DOHH2 (cell line): Measurements from ENCODE around the gene TTC7B.

Source experiments
- H3F3A ChIP-seq: fragments of 200-600 bp; sonication (generic), shearing (Covaris generic); 2 replicates; pipeline ENCODE4 v1.6.0; 2016; ENCODE audit warnings: antibody characterized with exemption, mild to moderate bottlenecking; ENCODE audit not compliant: control insufficient read depth, insufficient read depth
- H3K27ac ChIP-seq: fragments of 200-600 bp; sonication (generic); 2 replicates; pipeline ENCODE4 v1.5.1; 2014; ENCODE audit warnings: low read depth, mild to moderate bottlenecking, low read length, moderate library complexity
- H3K27me3 ChIP-seq: fragments of 200-600 bp; sonication (generic); 2 replicates; pipeline ENCODE4 v1.6.1; 2014; ENCODE audit warnings: mild to moderate bottlenecking, low read length, mixed read lengths; ENCODE audit not compliant: control insufficient read depth
- H3K36me3 ChIP-seq: fragments of 200-600 bp; sonication (generic); 2 replicates; pipeline ENCODE4 v1.6.1; 2014; ENCODE audit warnings: mild to moderate bottlenecking, low read length, moderate library complexity, mixed read lengths; ENCODE audit not compliant: control insufficient read depth
- H3K4me1 ChIP-seq: fragments of 200-600 bp; sonication (generic); 2 replicates; pipeline ENCODE4 v1.6.1; 2014; ENCODE audit warnings: mild to moderate bottlenecking, low read length, mixed read lengths; ENCODE audit not compliant: control insufficient read depth
- H3K4me2 ChIP-seq: fragments of 200-600 bp; sonication (generic); 2 replicates; pipeline ENCODE4 v1.6.0; 2014; ENCODE audit warnings: mild to moderate bottlenecking, low read length, moderate library complexity
- H3K4me3 ChIP-seq: fragments of 200-600 bp; sonication (generic); 2 replicates; pipeline ENCODE4 v1.5.1; 2014; ENCODE audit warnings: mild to moderate bottlenecking, low read length, mixed read lengths
- H3K79me2 ChIP-seq: fragments of 200-600 bp; sonication (generic); 2 replicates; pipeline ENCODE4 v1.6.1; 2014; ENCODE audit warnings: mild to moderate bottlenecking, low read length, mixed read lengths; ENCODE audit not compliant: control insufficient read depth
- H3K9me2 ChIP-seq: fragments of 200-600 bp; sonication (generic); replicated peaks from 2 replicates; pipeline ENCODE4 v1.6.1; 2014; ENCODE audit warnings: mild to moderate bottlenecking, low read length, mixed read lengths; ENCODE audit not compliant: control insufficient read depth
- H3K9me3 ChIP-seq: fragments of 200-600 bp; sonication (generic); 2 replicates; pipeline ENCODE4 v1.6.1; 2014; ENCODE audit warnings: antibody characterized with exemption, low read length, mixed read lengths; ENCODE audit not compliant: control insufficient read depth, insufficient read depth
- H4K20me1 ChIP-seq: fragments of 200-600 bp; sonication (generic); 2 replicates; pipeline ENCODE4 v1.6.0; 2014; ENCODE audit warnings: low read depth, mild to moderate bottlenecking, antibody characterized with exemption, low read length, moderate library complexity; ENCODE audit not compliant: control insufficient read depth, insufficient read depth
- EZH2phosphoT487 ChIP-seq: fragments of 200-600 bp; sonication (generic); IDR thresholded peaks from 2 replicates; pipeline ENCODE4 v1.6.1; 2017; ENCODE audit warnings: borderline replicate concordance, mild to moderate bottlenecking, antibody characterized with exemption, low read length, moderate library complexity, mixed read lengths
- TF ChIP-seq, protein P1 (sequence below): fragments of 200-600 bp; sonication (generic); IDR thresholded peaks from one replicate; pipeline ENCODE4 v1.5.1; 2014; ENCODE audit warnings: antibody characterized with exemption, mild to moderate bottlenecking, low read depth, low read length; ENCODE audit not compliant: poor library complexity, severe bottlenecking

Gene TTC7B

DNA sequence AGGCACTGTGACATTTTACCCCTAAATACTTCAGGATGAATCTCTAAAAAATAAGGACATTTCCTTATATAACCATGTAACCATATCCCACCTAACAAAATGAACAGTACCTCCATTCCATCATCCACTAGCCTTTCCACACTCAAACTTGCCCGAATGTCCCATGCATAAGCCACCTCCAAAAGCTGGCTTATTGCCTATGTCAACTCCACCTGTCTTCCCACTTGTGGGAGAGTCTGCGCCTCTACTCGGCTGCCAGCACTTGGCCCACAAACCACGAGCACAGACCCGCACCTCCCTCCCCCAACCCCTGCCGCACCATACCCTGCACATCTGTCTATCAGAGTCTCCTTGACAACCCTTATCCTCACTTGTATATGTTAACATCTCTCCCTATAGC lies 253.6 kb downstream of the TTC7B start:
- TF ChIP-seq, protein P1, sequence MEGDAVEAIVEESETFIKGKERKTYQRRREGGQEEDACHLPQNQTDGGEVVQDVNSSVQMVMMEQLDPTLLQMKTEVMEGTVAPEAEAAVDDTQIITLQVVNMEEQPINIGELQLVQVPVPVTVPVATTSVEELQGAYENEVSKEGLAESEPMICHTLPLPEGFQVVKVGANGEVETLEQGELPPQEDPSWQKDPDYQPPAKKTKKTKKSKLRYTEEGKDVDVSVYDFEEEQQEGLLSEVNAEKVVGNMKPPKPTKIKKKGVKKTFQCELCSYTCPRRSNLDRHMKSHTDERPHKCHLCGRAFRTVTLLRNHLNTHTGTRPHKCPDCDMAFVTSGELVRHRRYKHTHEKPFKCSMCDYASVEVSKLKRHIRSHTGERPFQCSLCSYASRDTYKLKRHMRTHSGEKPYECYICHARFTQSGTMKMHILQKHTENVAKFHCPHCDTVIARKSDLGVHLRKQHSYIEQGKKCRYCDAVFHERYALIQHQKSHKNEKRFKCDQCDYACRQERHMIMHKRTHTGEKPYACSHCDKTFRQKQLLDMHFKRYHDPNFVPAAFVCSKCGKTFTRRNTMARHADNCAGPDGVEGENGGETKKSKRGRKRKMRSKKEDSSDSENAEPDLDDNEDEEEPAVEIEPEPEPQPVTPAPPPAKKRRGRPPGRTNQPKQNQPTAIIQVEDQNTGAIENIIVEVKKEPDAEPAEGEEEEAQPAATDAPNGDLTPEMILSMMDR, result no peak
- TF ChIP-seq EZH2phosphoT487, result no peak
- H3K27me3 ChIP-seq, result no peaks in the 10 kb centered on the region
- no peak overlapping the region for H3K4me3 ChIP-seq
- no peaks in the 10 kb centered on the region for H3K36me3 ChIP-seq
- no peaks in the 10 kb centered on the region for H4K20me1 ChIP-seq
- H3K9me2 ChIP-seq, result no peaks in the 10 kb centered on the region
- no peak overlapping the region for H3K27ac ChIP-seq
- H3K9me3 ChIP-seq, result no peaks in the 10 kb centered on the region
- H3K79me2 ChIP-seq, result no peaks in the 10 kb centered on the region
- no peaks in the 10 kb centered on the region for H3K4me1 ChIP-seq
- H3K4me2 ChIP-seq, result no peak overlapping the region
- no peaks in the 10 kb centered on the region for H3F3A ChIP-seq

- no peaks in the 10 kb centered on the region for H3K4me1 ChIP-seq
- no peak overlapping the region for H3K27ac ChIP-seq
- no peaks in the 10 kb centered on the region for H3K36me3 ChIP-seq
- TF ChIP-seq EZH2phosphoT487, result no peak
- TF ChIP-seq, protein P1, result no peak
- H3K79me2 ChIP-seq, result no peaks in the 10 kb centered on the region
- no peak overlapping the region for H3K4me2 ChIP-seq
- no peaks in the 10 kb centered on the region for H3K9me2 ChIP-seq
- H3F3A ChIP-seq, result no peaks in the 10 kb centered on the region
- H3K9me3 ChIP-seq, result no peaks in the 10 kb centered on the region
- H3K27me3 ChIP-seq, result no peaks in the 10 kb centered on the region
- H3K4me3 ChIP-seq, result no peak overlapping the region
- no peaks in the 10 kb centered on the region for H4K20me1 ChIP-seq
Observed at GRCh38 chr14:90561920-90562319, 254.3 kb downstream of the TTC7B start.

DNA sequence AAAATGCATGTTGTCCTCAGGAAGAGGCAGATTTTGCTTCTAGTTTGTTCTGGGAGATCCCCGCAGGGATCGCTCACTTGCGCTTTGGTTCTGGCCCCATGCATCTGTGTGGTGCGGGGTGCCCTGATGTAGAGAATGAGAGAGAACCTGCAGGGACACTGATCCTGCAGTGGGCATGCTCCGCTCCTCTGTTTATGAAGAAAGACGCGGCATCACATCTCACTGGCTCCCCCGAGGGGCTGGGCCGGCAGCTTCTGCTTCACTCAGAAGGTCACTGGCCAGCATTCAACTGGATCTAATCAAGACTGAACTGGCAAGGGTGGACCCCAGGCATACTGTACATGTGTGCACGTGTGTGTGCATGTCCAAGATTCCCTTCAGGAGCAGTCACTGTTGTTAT lies 255.2 kb downstream of the TTC7B start:
- Histone ChIP-seq H3K36me3 (no peaks in the 10 kb centered on the region), H3K79me2 (no peaks in the 10 kb centered on the region), H4K20me1 (no peaks in the 10 kb centered on the region), H3K4me3 (no peak overlapping the region), H3K4me1 (no peaks in the 10 kb centered on the region), H3K9me2 (no peaks in the 10 kb centered on the region), H3K9me3 (no peaks in the 10 kb centered on the region), H3K4me2 (no peak overlapping the region), H3F3A (no peaks in the 10 kb centered on the region), H3K27me3 (no peaks in the 10 kb centered on the region), H3K27ac (no peak overlapping the region)
- TF ChIP-seq, protein P1, result no peak
- no peak for TF ChIP-seq EZH2phosphoT487

GRCh38 chr14:90560558-90560957 lies 255.7 kb downstream of the TTC7B start:
- H3F3A ChIP-seq, result no peaks in the 10 kb centered on the region
- H3K4me1 ChIP-seq, result no peaks in the 10 kb centered on the region
- H3K27ac ChIP-seq, result no peak overlapping the region
- no peaks in the 10 kb centered on the region for H4K20me1 ChIP-seq
- TF ChIP-seq, protein P1, result no peak
- no peak for TF ChIP-seq EZH2phosphoT487
- H3K4me3 ChIP-seq, result no peak overlapping the region
- no peaks in the 10 kb centered on the region for H3K9me2 ChIP-seq
- H3K79me2 ChIP-seq, result no peaks in the 10 kb centered on the region
- H3K36me3 ChIP-seq, result no peaks in the 10 kb centered on the region
- no peaks in the 10 kb centered on the region for H3K27me3 ChIP-seq
- no peaks in the 10 kb centered on the region for H3K9me3 ChIP-seq
- H3K4me2 ChIP-seq, result no peak overlapping the region
